GM19467 (cell line): ENCODE measurements around the gene LRP5.
"Not testable (repeated sequence)": the region's sequence is repeated elsewhere in the genome, so short reads cannot be mapped to it uniquely, and the experiment has no call there.

Source experiments
- ATAC-seq: cut with Tn5 transposase; IDR thresholded peaks from one replicate; pipeline ENCODE4 v1.9.1; 2021; ENCODE audit warnings: mild to moderate bottlenecking, moderate library complexity; ENCODE audit not compliant: unreplicated experiment

LRP5 gene

GRCh38 chr11:68328374-68329091, 16.1 kb downstream of the LRP5 start:
- no peak for ATAC-seq

GRCh38 chr11:68329536-68329935, 17.1 kb downstream of the LRP5 start:
- ATAC-seq, result no peak

DNA sequence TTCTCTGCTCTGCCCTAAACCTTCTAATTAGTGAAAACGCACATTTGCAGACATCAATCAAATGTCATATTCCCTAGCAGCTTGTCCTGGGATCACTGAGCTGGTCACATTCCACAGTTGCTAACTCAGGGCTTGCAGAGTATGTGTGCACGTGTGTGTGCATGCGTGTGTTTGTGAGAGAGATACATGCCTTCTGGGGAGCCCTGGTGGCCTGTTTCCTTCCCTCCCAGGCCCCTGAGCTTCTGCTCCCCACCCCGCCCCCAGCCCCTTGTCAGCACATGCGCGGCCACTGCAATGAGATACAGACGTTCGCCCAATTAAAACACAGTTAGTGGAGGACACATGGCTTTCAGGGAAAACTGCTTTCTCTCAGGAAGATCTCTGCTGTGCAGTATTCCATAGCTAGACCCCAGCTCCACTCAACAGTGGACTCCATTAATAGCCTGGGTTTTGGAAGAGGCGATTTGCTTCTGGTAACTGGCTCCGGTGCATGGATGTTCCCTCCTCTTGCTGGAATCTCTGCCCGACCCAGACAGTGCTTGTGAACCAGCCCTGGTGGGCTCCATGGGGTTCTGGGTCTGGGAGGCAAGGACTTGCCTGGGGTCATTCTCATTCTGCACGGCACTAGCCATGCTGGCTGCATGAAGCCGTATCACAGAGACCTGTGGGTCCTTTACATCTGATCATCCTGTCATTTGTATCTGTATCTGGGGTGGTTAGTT, 17.7 kb downstream of the LRP5 start:
- no peak for ATAC-seq

DNA sequence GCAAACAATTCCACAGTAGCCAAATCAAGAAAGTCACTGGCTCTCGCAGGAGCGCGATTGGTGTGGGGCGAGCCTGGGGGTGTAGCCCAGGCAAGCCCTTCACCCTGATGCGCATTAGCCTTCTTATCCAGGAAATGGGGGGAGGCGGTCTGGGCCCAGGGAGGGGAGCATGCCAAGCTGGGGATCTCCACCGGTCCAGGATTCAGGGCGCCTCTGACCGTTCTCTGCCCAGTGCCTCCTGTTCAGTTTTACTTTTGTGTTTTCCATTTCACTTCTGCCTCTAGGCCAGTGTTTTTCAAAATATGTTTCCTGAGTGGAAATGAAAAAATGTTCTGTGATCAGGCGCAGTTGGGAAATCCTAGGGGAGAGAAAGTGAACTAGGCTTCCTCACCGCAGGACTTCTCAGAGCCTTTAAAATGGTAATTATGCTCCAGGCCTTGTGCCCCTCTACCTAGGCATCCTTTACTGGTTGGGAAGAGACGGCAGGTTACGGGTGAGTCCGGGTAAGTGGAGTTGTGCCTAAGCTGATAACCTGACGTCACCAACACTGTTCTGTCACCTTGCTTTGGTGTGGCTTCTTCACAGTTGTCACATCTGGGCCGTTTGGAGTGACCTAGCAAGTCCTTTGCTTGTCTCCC, 18.4 kb downstream of the LRP5 start:
- no peak for ATAC-seq

- no peak for ATAC-seq
Measured at GRCh38 chr11:68331338-68331947, 19.1 kb downstream of the LRP5 start.

- no peak for ATAC-seq
Measured at GRCh38 chr11:68332186-68332585, 19.8 kb downstream of the LRP5 start.

GRCh38 chr11:68333173-68333572, 20.8 kb downstream of the LRP5 start:
- no peak for ATAC-seq

GRCh38 chr11:68334923-68335322, 22.5 kb downstream of the LRP5 start:
- no peak for ATAC-seq

- ATAC-seq, result no peak
Measured at GRCh38 chr11:68335683-68336082, 23.3 kb downstream of the LRP5 start.

GRCh38 chr11:68336716-68337115, 24.3 kb downstream of the LRP5 start:
- no peak for ATAC-seq

DNA sequence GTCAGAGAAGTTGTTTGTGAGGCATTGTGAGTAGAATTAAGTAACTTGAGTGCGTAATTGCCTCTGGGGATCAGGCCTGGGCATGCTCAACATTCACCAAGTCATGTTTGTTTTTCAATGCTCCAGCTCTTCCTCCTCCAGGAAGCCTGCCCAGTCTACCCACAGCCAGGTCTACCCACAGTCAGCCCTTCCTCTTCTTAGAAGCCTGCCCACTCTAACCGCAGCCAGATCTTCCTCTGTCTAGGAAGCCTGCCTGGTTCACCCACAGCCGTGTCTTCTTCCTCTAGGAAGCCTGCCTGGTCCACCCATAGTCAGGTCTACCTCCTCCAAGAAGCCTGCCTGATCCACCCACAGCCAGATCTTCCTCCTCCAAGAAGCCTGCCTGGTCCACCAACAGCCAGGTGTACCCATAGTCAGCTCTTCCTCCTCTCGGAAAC, 25.0 kb downstream of the LRP5 start:
- ATAC-seq, result no peak

DNA sequence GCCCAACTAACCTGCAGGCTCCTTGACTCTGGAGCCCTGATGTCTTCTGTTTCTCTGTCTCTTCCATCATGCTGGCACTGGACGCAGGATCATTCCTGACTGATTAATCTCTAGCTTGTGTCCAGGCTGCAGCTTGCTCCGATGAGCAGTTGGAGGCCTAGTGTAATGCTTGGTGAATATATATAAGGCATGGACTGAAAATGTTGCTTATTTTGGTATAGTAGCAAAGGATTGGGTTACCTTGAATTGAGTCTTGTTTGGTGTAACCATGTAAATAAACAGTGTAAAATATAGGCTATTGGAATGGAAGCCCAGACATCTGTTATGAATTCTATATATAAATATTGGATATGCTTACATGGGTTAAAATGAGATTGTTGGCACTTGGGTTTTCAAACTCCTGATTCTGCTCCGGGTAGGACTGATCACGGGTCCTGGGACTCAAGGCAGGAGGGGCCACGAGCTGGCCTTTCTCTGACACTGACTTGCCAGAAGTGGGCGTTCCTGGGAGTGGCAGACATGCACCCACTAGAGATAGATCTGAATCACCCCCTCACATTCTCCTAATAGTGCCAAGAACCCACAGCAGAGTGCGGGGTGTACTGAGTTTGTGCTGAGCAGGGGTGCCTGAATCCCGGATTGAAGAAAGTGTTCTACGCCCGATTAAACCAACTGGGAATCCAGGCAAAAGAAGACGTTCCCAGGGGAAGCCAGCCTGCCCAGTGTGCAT, 25.8 kb downstream of the LRP5 start:
- ATAC-seq, result no peak

GRCh38 chr11:68340003-68340767, 27.8 kb downstream of the LRP5 start:
- no peak for ATAC-seq

DNA sequence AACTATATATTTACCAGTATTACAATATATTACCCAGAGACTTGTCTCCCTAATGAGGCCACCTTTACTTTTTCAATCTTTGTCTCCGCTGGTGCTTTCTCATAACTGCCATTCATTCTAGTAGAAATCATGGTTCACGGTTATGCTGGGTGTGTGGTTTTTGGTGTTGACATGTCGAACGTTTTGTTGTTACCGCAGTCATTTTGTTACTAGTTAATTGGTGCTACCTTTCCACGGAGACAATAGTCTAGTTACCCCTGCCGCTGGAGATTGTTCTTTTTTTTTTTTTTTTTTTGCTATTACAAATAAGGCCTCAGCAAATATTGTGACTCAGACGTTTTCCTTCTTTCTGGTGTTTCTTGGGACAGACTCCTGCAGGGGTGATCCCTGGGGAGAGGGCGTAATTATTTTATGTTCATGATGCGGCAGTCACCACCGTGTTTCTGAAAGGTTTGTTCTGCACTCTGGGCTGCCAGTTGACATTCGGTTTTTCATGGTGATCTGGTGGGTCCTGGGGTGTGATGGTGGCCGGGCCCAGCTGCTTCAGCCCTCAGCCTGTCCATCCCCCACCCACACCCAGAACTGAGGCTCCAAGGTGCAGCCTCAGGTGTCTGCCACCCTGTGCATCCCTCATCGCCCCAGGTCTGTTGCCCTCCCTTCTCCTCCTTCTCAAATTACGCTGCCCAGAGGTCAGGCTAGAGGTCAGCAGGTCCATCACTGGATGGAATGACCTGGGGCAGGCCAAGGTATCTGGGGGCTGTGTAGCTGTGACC, 28.6 kb downstream of the LRP5 start:
- ATAC-seq, result no peak

DNA sequence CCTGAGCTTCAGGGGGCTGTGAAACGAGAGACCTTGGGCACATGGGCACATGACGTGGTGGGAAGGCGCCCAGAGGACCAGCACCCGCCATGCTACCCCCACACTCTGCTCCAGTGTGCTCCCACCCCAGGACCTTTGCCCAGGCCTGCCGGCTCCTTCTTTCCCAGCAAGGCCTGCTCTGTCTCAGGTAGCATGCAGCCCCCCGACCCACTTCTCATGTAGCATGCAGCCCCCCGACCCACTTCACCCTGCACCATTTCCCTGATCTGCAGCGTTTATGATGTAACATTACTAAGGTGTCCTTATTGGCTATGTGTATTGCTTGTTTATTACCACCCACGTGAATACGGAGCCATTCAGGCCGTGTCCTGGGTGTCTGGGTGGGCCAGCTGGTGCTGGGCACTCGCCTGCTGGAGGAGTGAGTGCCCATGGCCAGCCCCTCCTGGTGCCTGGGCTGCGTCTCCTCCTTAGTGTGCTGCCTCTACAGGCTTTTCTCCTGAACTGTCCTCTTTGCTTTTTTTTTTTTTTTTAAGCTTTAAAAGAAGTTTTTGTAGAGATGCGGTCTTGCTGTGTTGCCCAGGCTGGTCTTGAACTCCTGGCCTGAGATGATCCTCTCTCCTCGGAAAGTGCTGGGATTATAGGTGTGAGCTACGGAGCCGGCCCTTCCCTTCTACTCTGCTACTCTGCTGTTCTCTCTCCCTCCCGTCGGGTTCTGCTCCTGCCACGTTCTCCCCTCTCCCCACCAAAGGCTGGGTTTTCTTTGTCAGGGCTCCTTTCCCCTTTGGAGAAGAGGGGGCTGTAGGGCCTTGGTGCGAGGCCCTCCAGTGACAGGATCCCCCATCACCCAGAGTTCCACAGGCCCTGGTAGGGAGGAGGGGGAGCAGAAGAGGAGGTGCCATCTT, 29.4 kb downstream of the LRP5 start:
- ATAC-seq, result no peak

GRCh38 chr11:68342459-68343158, 30.2 kb downstream of the LRP5 start:
- no peak for ATAC-seq

GRCh38 chr11:68343761-68344256, 31.4 kb downstream of the LRP5 start:
- ATAC-seq, result no peak

DNA sequence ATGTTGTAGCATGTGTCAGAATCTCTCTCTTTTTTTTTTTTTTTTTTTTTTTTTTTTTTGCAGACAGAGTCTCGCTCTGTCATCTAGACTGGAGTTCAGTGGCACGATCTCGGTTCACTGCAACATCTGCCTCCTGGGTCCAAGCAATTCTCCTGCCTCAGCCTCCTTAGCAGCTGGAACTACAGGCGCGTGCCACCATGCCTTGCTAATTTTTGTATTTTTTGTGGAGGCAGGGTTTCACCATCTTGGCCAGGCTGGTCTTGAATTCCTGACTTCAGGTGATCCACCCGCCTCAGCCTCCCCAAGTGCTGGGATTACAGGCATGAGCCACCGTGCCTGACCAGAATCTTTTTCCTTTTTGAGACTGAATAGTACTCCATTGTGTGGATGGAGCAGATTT, 32.4 kb downstream of the LRP5 start:
- not testable (repeated sequence) for ATAC-seq
